ENCODE data around the gene NDC1.
"Not testable (repeated sequence)": the region's sequence is repeated elsewhere in the genome, so short reads cannot be mapped to it uniquely, and the experiment has no call there.

The NDC1 gene, protein sequence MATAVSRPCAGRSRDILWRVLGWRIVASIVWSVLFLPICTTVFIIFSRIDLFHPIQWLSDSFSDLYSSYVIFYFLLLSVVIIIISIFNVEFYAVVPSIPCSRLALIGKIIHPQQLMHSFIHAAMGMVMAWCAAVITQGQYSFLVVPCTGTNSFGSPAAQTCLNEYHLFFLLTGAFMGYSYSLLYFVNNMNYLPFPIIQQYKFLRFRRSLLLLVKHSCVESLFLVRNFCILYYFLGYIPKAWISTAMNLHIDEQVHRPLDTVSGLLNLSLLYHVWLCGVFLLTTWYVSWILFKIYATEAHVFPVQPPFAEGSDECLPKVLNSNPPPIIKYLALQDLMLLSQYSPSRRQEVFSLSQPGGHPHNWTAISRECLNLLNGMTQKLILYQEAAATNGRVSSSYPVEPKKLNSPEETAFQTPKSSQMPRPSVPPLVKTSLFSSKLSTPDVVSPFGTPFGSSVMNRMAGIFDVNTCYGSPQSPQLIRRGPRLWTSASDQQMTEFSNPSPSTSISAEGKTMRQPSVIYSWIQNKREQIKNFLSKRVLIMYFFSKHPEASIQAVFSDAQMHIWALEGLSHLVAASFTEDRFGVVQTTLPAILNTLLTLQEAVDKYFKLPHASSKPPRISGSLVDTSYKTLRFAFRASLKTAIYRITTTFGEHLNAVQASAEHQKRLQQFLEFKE

DNA sequence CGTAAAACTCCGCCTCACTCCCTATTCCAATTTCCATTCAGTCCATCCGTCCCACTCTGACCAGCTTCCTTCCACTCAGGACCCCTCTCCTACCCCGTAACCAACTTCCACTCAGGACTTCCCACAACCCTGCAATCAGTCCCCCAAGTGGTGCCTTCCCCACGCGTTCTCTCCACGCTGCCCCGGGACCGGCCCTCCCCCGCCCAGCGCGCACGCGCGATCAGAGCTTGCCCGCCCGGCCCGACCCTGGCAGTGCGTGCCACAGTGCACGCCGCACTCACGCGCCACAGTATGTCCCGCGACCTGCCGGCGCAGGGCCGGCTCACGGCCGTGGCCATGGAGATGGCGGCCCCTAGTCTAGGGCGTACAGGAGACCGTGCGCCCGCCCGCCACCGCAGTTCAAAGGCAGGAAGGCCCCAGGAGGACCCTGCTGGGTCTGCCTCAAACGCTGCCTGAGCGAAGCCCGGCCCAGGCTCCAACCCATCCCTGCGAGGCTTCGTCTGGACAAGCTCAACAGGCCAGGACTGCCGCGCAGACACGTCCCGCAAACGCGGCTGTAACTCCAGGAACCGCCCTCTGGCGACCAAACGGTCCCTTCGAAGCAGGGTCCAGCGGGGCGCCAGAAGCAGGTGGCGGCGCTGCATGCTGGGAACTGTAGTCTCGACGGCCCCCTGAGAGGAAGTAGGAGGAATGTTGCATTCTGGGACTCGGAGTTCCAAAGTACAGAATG lies at the start of gene NDC1:
NDC1 (minus strand) TSS at position 373 of the 730 bp plus-strand sequence; CDS start at position 338, 35 bp downstream.
- peak; percentile 95 for DNase-seq

DNA sequence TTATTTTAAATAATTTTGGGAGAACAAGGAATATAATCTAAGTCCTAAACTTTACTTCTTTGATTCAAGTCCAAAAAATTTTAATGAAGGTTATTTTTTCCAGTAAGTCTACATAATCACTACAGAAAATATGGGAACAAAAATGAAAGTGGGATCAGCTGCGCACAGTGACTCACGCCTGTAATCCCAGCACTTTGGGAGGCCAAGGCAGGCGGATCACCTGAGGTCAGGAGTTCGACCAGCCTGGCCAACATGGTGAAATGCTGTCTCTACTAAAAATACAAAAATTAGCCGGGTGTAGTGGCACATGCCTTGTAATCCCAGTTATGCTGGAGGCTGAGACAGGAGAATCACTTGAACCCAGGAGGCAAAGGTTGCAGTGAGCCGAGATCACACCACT lies 45.5 kb upstream of the NDC1 start:
- DNase-seq: not testable (repeated sequence)

DNA sequence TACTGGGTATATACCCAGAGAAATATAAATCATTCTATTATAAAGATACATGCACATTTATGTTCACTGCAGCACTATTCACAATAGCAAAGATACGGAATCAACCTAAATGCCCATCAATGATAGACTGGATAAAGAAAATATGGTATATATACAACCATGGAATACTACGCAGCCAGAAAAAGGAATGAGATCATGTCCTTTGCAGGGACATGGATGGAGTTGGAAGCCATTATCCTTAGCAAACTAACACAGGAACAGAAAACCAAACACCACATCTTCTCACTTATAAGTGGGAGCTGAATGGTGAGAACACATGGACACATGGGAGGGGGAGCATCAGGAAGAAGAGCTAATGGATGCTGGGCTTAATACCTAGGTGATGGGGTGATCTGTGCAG lies 43.8 kb upstream of the NDC1 start:
- DNase-seq: not testable (repeated sequence)

DNA sequence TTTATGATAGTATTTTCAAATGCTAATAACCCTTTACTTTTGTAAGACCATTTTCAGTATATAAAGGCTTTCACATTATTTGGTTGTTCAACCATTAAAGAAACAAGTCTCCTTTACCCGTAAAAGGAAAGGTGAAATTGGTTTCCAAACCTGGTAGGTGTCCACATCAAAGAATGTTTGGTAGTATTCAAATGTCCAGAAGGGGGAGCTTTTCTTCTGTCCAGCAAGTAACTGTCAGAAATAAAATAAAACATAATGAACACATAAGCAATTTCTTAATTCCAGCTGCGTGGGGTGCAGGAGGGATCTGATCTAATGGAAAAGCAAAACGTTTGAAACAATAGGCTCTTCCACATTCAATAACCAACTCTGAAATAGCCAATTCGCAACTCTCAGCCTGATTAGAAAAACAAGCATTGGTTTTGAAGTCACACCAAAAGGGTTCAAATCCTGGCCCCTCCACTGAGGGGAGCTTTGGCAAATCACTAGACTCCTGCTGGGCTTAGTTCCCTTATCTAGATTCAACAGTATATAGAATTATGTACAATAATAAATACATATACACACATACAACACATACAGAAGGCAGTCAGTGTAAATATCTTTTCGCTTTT lies 40.5 kb upstream of the NDC1 start:
- DNase-seq: no peak

DNA sequence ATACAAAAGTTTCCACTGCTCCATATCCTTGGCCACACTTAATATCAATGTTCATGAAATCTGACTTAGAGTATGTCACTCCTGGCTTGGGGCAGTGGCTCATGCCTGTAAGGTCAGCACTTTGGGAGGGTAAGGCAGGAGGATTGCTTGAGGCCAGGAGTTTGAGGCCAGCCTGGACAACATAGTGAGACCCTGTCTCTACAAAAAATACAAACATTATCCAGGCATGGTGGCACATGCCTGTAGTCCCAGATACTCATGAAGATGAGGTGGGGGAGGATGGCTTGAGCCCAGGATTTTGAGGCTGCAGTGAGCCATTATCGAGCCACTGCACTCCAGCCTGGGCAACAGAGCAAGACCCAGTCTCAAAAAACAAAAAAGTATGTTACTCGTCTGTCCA lies 37.1 kb upstream of the NDC1 start:
- not testable (repeated sequence) for DNase-seq

DNA sequence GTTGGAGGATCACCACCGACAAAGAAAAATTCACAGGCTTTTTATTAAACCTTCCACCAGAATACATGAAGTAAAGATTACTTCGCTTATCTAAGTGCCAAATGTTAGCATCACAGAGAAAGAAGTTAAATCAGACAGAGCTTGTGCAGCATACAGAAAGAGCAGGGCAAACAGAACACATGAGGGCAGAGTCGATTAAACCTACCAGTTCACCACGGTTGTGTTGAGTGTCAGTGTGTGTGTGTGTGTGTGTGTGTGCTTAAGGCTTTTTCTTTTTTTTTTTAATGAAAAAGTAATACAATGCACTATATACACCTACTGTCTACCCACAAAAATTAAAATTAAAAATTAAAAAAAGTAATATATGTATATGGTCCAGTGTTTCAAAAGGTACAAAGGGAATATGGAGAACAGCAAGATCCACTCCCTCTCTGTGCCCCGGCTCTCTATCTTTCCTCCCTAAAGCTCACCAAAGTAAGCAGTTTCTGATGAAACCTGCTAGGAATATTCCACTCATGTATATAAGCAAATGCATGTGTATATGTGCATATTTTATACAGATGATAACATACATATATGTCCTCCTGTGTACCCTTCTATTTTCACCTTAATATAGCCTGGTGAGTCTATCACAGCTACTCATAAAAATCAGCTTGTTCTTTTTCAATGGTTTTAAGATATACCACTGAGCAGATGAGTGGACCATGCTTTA lies 33.8 kb upstream of the NDC1 start:
- no peak for DNase-seq

DNA sequence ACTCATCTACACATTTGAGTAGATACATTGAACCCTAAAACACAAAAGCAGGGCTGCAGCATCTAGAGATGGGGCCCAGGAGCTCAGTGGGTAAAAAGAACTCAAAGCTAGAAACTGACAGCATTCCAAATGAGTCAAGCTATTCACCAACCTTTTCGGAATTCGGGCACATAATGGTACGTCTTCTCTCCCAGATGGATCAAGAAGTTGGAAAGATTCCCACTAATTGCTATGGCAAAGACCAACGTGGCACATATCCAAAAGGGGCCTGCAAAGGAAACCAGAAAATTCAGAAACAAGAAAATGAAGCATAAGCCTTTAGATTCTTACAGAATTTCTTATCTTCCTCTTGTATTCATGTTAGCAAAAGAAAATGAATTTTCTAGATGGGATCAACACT lies 33.1 kb upstream of the NDC1 start:
- no peak for DNase-seq

DNA sequence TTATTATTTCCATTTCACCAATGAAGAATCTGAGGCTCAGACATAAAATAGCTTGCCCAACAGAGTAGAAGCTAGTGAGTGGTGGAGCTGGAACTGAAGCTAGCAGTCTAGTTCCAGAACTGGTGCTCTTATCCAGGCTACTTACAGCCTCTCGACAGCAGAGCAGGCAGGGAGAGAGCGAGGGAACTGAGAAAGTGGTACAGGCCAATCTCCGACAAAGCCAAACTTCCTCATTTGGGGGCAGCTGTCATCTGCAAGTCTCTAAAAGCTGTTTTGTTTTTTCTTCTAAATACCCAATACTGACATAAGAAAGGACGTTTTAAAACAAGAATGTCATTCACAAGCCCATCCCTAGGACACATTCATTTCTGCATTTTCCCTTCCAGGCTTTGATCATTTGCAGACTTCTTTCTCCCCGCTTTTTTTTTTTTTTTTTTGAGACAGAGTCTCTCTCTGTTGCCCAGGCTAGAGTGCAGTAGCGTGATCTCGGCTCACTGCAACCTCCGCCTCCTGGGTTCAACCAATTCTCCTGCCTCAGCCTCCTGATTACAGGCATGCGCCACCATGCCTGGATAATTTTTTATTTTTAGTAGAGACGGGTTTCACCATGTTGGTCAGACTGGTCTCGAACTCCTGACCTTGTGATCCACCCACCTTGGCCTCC lies 31.5 kb upstream of the NDC1 start:
- no peak for DNase-seq

DNA sequence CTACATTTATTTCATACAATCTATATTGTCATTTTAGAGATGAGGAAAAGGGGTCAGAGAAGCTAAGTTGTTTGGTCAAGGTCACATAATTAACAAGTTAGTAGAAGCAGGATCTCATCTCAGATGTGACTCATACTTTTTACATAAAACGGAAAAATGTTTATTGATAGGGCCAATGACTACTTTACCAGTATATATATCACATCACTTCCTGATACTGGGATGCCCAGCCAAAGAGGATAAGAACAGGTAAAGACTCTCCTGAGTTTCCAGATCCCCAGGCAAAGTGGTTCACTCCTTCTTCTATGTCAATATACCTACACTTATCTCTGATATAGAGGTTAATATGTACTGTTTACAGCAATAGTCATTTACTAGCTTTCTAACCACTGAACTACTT lies 30.5 kb upstream of the NDC1 start:
- DNase-seq: no peak

DNA sequence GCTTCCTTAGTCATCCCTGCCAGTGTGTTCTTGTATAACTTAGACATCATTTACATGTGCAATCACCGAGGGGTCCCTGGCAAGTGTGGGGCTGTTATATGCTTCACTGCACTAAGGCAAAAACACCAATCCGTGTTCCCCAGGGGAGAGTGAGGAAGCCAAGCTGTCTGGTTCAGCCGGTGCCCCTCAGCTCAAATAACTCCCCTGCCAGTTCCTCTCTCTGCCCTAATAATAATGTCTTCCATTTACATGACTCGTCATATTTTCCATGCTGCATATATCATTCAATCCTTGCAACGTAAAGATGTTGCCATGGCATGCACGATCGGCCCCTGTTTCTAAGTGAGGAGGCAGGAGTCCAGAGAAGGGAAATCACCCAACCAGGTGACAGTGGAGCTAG lies 24.4 kb upstream of the NDC1 start:
- DNase-seq: no peak

DNA sequence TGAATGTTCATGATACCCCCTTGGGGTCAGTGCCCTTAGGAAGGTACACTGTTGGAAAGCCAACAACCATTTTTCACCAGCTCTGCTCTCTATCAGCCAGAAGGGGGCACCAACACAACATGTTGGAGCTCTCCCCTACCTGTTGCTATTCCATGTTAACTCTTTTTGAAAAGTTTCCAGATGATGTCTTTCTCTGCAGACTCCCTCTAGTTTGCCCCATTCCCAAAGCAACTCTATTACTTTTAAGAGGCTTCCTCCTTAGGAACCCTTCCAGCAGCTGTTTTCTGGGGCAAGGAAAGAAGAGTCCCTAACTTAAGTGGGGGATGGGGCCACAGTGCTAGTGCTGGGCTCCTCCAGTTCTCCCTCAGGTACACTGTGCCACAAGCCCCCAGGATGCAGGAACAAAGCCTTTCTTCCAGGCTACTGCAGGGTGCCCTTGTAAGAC lies 22.9 kb upstream of the NDC1 start:
- DNase-seq: peak; percentile 77

DNA sequence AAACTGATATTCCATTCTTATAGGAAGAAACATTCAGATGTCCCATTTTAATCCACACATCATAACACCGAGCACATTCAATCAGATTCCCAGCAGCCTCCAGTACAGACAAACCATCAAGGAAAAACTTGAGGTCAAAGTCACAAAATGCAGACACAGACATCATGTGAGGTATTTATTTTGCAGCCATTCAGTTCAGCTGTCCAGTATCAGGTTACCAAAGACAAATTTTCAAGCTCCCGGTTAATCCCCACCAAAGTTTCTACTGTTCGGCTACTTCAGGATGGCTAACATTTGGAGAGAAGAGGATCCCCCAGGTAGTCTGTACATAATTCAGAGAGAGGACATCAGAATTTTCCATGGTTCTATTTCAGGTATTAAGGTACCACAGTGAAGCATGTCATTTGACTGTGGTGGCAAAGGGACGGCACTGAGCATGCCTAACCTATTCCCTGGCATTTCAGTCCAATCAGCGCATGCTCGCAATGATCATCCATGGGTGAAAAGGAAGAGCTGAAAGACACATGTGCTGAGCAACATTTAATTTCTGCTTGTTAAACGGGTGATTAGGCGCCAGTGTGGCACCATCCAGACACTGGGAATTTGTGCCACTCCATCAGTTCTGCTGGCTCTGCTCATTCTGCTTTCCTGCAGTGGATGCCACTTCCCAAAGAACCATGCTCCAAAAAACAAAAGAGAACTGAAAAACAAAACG lies 13.6 kb upstream of the NDC1 start:
- no peak for DNase-seq

DNA sequence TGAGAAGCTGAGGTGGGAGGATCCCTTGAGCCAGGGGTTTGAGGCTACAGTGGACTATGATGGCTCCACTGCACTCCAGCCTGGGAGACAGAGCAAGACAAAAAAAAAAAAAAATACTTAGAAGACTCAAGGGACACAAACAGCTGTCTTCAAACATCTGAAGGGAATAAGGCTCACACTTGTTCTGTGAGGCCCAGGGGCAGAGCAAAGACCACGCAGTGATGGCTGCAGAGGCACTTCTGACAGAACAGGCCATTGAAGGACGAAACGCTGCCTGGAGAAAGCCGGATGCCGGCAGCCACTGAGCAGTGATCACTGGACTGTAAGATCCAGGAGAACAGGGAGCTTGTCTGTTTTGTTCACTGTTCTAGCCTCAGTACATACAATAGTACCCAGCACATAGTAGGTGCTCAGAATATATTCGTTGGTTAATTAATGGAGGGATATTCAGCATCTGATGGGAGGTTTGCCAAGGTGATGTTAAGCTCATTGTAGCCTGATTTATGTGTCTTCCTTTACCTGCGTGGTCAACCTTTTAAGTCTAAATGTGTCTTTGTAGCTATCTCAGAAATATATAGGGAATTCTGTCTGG lies 12.1 kb upstream of the NDC1 start:
- no peak for DNase-seq

DNA sequence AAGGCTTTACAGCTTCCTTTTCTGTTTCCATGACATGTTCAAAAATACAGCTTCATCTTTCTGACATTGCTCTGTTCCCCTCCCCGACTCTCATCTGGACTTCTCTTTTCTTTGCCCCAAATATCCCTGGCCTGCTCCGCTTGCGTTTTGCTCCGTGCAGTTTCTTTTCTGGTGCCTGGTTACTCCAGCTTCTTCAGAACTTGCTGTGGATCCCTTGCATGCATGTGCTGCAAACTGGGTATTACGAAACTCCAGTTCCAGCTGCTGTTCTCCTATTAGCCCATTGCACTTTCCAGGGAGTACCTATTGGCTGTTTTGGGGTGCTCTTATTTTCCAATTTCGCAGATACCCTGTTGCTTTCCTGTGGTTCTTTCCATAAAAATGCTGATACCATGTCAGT lies 9.9 kb upstream of the NDC1 start:
- DNase-seq: no peak

DNA sequence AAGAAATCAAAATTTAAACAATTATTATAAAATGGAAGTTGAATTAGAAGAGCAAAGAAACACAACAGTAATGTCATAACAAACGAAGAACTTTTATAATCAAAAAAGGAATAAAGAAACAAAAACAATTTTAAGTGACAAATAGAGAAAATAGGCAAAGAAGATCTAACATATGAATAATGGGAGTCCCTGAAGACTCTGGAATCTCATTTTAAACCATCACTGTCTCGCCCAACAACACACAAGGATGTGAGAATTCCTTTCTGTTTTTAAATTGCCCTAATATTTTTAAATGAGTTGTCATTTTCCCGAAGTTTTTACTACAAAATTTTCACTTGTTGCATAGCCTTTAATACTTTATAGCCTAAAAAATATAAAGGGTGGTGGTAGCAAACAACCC lies 4.3 kb upstream of the NDC1 start:
- no peak for DNase-seq

DNA sequence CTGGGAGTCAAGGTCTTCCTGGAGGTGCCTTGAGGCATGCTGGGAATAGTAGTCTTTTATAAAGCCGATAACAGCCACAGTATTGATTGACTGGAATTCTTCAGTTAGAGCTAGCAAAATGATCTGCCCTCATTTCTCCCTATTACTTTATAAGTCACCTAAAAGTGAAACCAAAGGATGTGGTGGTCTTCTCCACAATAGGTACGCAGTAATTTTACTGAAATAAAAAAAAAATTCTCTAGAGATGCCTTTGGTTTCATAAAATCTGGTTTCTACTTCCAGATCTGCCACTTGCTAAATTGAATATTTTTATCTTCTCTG lies 518 bp upstream of the NDC1 start:
- no peak for DNase-seq

DNA sequence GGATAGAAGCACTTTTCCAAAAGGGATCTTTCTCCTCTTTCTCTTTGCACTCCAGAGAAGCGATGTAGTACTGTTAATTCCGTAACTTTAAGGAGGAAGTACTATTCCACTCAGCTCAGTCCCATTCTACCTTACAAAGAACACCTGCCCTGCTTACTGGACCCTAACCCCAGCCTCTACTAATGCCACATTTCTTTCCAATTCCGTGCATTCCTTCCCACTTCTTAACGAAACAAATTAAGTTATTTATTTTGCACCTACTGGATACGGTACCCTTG lies 511 bp downstream of the NDC1 start:
- no peak for DNase-seq

DNA sequence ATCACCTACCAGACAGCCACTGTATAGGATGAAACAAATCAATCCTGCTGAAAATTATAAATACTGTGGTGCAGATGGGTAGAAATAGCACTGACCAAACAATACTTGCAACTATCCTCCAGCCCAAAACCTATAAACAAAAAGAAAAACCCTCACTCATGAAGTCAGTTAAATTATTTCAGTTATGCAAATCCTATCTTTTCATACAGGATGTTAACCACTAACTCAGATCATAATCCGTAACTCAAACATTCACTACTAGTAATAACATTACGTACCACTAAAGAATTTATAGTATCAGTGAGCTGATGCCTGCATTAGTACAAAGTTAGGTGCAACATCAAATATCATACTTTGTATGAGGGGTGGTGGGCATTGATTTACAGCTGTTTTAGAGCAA lies 2.6 kb downstream of the NDC1 start:
- no peak for DNase-seq

DNA sequence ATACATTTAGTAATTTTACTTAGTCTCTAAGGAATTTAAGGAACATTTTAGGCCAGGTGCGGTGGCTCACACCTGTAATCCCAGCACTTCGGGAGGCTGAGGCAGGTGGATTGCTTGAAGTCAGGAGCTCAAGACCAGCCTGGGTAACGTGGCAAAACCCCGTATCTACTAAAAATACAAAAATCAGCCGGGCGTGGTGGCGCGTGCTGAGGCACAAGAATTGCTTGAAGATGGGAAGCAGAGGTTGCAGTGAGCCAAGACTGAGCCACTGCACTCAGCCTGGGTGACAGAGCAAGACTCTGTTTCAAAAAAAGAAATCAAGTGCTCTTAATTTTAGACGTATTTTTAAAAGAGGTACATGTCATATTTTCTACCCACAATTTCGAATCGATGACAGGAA lies 3.3 kb downstream of the NDC1 start:
- no peak for DNase-seq

DNA sequence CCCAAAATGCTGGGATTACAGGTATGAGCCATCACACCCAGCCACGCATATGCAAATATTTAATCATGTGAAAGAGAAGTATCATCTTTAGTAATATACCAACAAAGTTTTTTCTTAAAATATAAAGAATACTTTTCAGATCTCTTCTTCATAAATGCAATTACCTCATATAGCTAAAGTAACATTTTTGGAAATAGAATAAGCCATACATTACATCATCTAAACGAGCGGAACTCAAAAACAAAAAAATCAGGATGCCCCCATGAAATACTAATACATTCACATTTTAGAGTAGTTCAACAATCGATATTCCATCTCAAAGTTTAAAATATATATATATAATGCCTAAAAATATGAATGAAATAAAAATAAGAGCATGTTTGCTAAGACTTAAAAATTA lies 4.7 kb downstream of the NDC1 start:
- no peak for DNase-seq

DNA sequence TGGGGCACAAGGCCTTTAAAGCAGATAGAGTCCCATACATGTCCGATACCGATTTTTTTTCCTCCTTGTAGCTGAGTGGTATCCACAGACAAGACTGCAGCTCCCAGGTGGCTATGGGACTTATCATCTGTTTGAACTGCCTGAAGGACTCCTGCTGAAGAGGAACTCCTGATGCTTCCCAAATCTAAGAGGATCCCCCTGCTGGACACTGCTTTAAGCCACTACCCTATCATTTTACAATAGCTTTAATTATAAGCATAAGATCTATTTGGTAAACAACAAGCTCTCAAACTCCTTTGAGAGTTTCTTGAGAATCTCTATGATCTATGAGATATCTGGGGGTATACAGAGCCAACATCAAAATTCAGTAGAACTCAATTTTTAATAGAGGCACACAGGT lies 11.7 kb downstream of the NDC1 start:
- DNase-seq: no peak

DNA sequence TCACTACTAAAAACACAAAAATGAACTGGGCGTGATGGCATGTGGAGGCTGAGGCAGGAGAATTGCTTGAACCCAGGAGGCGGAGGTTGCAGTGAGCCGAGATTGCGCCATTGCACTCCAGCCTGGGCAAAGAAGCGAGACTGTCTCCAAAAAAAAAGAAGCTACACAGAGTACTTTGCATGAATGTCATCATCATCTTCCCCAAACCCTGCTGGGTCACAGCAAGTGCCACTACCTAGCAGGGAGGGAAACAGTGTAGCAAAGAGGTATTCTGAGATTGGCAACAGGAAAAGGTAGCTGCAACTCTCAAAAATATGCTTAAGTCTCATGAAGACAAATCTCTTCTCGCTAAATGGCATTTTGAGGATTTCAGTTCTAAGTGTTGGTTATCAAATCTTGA lies 12.8 kb downstream of the NDC1 start:
- no peak for DNase-seq

All from activated effector memory CD4-positive, alpha-beta T cell treated with anti-CD3 and anti-CD28 coated beads, Interleukin-2, amount 50 U/mL, for 16 hours (primary cell).